ENCODE data around the gene RNF224.

Gene RNF224

GRCh38 chr9:137275588-137276472, 48.5 kb downstream of the RNF224 start:
- DNase-seq, result no peak

GRCh38 chr9:137276473-137277328, 49.4 kb downstream of the RNF224 start:
- no peak for DNase-seq

- peak; percentile 41 for DNase-seq
Observed at GRCh38 chr9:137277329-137278041, 50.2 kb downstream of the RNF224 start, which contains the start of gene TOR4A. TSS of gene TOR4A (plus strand) at chr9:137277726. CDS start at chr9:137278690, 964 bp downstream.

GRCh38 chr9:137278061-137278701, 50.9 kb downstream of the RNF224 start:
- DNase-seq, result peak; percentile 27

Data from CD4-positive, alpha-beta T cell treated with Interleukin-6 for 4 hours (primary cell).